NCI-H526 (cell line): ENCODE results near the gene PCDHA7.
A peak's percentile ranks its signal among the peaks of the same experiment; 100 is the strongest.
"Not testable (repeated sequence)": the region's sequence is repeated elsewhere in the genome, so short reads cannot be mapped to it uniquely, and the experiment has no call there.

Experiments
- DNase-seq, 2 experiments: peaks; one replicate each; lab custom pipeline; 2025; lab: John Stamatoyannopoulos, UW

PCDHA7 gene

DNA sequence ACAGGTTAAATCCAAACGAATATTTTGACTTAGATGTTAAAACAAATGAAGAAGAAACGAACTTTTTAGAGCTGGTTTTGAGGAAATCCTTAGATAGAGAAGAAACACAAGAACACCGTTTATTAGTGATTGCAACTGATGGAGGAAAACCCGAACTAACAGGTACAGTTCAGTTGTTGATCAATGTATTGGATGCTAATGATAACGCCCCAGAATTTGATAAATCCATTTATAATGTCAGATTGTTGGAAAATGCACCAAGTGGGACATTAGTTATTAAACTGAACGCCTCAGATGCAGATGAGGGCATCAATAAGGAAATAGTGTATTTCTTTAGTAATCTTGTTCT is 11.8 kb upstream of the PCDHA7 start:
- DNase-seq: no peak

DNA sequence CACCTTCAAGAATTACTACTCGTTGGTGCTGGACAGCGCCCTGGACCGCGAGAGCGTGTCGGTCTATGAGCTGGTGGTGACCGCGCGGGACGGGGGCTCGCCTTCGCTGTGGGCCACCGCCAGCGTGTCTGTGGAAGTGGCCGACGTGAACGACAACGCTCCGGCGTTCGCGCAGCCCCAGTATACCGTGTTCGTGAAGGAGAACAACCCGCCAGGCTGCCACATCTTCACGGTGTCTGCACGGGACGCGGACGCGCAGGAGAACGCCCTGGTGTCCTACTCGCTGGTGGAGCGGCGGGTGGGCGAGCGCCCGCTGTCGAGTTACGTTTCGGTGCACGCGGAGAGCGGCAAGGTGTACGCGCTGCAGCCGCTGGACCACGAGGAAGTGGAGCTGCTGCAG is 11.1 kb upstream of the PCDHA7 start:
- DNase-seq: not testable (repeated sequence)

DNA sequence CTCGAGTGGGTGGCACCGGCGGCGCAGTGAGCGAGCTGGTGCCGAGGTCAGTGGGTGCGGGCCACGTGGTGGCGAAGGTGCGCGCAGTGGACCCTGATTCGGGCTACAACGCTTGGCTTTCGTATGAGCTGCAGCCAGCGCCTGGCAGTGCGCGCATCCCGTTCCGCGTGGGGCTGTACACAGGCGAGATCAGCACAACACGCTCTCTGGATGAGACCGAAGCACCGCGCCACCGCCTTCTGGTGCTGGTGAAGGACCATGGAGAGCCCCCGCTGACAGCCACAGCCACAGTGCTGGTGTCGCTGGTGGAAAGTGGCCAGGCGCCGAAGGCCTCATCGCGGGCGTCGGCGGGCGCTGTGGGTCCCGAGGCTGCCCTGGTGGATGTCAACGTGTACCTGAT is 10.6 kb upstream of the PCDHA7 start:
- no peak for DNase-seq

DNA sequence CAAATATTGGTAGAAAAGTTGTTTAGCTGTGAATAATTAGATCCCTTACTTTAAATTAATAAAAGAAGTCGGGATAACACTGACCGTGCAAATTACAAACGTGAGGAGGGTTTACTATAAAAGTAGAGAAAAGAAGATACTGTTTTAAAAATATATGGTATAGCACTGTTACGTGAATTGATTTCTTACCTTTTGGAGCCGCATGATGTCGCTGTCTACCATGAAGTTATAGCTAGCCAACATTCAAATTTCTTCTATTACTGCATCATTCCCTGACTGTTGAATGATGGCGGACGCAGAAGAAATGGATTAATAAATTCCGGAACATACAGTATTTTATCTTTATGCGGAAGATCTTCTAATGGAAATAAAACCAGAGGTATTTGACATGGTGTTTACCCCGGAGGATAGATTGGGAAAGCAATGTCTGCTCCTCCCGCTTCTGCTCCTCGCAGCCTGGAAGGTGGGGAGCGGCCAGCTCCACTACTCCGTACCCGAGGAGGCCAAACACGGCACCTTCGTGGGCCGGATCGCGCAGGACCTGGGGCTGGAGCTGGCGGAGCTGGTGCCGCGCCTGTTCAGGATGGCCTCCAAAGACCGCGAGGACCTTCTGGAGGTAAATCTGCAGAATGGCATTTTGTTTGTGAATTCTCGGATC is 6.2 kb upstream of the PCDHA7 start, which contains the start of gene PCDHA6:
PCDHA6 (plus strand) TSS at position 257 of the 658 bp plus-strand sequence; CDS start at position 389, 132 bp downstream.
- DNase-seq: no peak

DNA sequence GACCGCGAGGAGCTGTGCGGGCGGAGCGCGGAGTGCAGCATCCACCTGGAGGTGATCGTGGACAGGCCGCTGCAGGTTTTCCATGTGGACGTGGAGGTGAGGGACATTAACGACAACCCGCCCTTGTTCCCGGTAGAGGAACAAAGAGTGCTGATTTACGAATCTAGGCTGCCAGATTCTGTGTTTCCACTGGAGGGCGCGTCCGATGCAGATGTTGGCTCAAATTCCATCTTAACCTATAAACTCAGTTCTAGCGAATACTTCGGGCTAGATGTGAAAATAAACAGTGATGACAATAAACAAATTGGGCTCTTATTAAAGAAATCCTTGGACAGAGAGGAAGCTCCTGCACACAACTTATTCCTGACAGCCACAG is 5.7 kb upstream of the PCDHA7 start:
- DNase-seq: no peak

DNA sequence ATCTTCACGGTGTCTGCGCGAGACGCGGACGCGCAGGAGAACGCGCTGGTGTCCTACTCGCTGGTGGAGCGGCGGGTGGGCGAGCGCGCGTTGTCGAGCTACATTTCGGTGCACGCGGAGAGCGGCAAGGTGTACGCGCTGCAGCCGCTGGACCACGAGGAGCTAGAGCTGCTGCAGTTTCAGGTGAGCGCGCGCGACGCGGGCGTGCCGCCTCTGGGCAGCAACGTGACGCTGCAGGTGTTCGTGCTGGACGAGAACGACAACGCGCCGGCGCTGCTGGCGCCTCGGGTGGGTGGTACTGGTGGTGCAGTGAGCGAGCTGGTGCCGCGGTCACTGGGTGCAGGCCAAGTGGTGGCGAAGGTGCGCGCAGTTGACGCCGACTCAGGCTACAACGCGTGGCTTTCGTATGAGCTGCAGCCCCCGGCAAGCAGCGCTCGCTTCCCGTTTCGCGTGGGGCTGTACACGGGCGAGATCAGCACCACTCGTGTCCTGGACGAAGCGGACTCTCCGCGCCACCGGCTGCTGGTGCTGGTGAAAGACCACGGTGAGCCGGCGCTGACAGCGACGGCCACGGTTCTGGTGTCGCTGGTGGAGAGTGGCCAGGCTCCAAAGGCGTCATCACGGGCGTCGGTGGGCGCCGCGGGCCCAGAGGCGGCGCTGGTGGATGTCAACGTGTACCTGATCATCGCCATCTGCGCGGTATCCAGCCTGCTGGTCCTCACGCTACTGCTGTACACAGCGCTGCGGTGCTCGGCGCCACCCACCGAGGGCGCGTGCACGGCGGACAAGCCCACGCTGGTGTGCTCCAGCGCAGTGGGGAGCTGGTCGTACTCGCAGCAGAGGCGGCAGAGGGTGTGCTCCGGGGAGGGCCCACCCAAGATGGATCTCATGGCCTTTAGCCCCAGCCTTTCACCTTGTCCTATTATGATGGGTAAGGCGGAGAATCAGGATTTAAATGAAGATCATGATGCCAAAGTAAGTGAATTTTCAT is 4.3 kb upstream of the PCDHA7 start:
- DNase-seq: not testable (repeated sequence)

DNA sequence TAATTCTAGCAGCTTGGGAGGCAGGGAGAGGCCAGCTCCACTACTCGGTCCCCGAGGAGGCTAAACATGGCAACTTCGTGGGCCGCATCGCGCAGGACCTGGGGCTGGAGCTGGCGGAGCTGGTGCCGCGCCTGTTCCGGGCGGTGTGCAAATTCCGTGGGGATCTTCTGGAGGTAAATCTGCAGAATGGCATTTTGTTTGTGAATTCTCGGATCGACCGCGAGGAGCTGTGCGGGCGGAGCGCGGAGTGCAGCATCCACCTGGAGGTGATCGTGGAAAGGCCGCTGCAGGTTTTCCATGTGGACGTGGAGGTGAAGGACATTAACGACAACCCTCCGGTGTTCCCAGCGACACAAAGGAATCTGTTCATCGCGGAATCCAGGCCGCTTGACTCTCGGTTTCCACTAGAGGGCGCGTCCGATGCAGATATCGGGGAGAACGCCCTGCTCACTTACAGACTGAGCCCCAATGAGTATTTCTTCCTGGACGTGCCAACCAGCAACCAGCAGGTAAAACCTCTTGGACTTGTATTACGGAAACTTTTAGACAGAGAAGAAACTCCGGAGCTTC is 455 bp downstream of the PCDHA7 start:
- DNase-seq: not testable (repeated sequence)

DNA sequence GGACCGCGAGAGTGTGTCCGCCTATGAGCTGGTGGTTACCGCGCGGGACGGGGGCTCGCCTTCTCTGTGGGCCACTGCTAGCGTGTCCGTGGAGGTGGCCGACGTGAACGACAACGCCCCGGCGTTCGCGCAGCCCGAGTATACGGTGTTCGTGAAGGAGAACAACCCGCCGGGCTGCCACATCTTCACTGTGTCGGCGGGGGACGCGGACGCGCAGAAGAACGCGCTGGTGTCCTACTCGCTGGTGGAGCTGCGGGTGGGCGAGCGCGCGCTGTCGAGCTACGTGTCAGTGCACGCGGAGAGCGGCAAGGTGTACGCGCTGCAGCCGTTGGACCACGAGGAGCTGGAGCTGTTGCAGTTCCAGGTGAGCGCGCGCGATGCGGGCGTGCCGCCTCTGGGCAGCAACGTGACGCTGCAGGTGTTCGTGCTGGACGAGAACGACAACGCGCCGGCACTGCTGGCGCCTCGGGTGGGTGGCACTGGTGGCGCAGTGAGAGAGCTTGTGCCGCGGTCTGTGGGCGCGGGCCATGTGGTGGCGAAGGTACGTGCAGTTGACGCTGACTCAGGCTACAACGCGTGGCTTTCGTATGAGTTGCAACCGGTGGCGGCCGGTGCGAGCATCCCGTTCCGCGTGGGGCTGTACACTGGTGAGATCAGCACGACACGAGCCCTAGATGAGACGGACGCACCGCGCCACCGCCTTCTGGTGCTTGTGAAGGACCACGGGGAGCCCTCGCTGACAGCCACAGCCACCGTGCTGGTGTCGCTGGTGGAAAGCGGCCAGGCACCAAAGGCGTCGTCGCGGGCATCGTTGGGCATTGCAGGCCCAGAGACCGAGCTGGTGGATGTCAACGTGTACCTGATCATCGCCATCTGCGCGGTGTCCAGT is 1.8 kb downstream of the PCDHA7 start:
- DNase-seq: no peak

DNA sequence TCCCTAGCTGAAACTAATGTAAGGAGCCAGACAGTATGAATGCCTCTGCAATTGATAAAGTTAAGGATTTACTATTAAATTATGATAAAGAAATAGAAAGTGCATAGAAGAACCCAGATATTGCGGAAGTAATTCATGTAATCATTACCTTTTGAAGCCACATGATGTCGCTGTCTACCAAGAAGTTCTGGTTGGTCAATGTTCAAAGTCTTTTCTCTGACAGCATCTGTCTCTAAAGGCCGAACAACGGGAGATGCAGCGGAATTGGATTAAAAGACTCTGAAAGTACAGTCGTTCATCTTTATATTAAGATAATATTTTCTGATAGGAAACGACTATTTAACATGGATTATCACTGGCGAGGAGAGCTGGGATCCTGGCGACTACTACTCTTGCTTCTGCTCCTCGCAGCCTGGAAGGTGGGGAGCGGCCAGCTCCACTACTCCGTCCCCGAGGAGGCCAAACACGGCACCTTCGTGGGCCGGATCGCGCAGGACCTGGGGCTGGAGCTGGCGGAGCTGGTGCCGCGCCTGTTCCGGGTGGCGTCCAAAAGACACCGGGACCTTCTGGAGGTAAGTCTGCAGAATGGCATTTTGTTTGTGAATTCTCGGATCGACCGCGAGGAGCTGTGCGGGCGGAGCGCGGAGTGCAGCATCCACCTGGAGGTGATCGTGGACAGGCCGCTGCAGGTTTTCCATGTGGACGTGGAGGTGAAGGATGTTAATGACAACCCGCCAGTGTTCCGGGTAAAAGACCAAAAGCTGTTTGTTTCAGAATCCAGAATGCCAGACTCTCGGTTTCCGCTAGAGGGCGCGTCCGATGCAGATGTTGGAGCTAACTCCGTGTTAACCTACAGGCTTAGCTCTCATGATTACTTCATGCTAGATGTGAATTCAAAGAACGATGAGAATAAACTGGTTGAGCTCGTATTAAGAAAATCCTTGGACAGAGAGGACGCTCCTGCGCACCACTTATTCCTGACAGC is 7.2 kb downstream of the PCDHA7 start, which contains the start of gene PCDHA8:
PCDHA8 (plus strand) TSS at position 210 of the 985 bp plus-strand sequence; CDS start at position 345, 135 bp downstream.
- peak; percentile 3 to 41 for DNase-seq

DNA sequence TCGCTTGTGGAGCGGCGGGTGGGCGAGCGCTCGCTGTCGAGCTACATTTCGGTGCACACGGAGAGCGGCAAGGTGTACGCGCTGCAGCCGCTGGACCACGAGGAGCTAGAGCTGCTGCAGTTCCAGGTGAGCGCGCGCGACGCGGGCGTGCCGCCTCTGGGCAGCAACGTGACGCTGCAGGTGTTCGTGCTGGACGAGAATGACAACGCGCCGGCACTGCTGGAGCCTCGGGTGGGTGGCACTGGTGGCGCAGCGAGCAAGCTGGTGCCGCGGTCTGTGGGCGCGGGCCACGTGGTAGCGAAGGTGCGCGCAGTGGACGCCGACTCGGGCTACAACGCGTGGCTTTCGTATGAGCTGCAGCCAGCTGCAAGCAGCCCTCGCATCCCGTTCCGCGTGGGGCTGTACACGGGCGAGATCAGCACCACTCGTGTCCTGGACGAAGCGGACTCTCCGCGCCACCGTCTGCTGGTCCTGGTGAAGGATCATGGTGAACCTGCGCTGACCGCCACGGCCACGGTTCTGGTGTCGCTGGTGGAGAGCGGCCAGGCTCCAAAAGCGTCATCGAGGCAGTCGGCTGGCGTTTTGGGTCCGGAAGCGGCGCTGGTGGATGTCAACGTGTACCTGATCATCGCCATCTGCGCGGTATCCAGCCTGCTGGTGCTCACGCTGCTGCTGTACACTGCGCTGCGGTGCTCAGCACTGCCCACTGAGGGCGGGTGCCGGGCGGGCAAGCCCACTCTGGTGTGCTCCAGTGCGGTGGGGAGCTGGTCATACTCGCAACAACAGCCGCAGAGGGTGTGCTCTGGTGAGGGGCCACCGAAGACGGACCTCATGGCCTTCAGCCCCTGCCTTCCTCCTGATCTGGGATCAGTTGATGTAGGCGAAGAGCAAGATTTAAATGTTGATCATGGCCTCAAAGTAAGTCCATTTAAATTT is 9.0 kb downstream of the PCDHA7 start:
- DNase-seq: no peak

DNA sequence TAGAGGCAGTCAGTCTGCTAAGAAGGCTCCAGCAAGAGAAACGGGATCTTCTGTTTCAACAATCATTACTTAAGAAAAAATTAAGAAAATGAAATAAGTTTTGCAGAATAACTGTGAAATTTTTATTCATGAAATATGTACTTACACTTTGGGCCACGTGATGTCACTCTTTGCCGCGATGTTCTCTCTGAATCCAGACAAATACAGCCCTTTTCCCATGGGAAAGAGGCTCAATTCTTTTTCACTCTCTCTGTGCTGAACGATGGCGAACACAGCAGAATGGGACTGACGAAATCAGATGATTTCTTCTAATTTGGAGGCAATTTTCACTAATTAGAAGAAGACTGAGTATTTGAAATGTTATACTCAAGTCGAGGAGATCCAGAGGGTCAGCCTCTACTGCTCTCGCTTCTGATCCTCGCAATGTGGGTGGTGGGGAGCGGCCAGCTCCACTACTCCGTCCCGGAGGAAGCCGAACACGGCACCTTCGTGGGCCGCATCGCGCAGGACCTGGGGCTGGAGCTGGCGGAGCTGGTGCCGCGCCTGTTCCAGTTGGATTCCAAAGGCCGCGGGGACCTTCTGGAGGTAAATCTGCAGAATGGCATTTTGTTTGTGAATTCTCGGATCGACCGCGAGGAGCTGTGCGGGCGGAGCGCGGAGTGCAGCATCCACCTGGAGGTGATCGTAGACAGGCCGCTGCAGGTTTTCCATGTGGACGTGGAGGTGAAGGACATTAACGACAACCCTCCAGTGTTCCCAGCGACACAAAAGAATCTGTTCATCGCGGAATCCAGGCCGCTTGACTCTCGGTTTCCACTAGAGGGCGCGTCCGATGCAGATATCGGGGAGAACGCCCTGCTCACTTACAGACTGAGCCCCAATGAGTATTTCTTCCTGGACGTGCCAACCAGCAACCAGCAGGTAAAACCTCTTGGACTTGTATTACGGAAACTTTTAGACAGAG is 14.4 kb downstream of the PCDHA7 start, which contains the start of gene PCDHA9:
PCDHA9 (plus strand) TSS at position 244 of the 964 bp plus-strand sequence; CDS start at position 358, 114 bp downstream.
- DNase-seq: not testable (repeated sequence)

DNA sequence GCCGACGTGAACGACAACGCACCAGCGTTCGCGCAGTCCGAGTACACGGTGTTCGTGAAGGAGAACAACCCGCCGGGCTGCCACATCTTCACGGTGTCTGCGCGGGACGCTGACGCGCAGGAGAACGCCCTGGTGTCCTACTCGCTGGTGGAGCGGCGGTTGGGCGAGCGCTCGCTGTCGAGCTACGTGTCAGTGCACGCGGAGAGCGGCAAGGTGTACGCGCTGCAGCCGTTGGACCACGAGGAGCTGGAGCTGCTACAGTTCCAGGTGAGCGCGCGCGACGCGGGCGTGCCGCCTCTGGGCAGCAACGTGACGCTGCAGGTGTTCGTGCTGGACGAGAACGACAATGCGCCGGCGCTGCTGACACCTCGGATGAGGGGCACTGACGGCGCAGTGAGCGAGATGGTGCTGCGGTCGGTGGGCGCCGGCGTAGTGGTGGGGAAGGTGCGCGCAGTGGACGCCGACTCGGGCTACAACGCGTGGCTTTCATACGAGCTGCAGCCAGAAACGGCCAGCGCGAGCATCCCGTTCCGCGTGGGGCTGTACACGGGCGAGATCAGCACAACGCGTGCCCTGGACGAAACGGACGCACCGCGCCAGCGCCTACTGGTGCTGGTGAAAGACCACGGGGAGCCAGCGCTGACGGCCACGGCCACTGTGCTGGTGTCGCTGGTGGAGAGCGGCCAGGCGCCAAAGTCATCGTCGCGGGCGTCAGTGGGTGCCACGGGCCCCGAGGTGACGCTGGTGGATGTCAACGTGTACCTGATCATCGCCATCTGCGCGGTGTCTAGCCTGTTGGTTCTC is 16.0 kb downstream of the PCDHA7 start:
- not testable (repeated sequence) for DNase-seq

DNA sequence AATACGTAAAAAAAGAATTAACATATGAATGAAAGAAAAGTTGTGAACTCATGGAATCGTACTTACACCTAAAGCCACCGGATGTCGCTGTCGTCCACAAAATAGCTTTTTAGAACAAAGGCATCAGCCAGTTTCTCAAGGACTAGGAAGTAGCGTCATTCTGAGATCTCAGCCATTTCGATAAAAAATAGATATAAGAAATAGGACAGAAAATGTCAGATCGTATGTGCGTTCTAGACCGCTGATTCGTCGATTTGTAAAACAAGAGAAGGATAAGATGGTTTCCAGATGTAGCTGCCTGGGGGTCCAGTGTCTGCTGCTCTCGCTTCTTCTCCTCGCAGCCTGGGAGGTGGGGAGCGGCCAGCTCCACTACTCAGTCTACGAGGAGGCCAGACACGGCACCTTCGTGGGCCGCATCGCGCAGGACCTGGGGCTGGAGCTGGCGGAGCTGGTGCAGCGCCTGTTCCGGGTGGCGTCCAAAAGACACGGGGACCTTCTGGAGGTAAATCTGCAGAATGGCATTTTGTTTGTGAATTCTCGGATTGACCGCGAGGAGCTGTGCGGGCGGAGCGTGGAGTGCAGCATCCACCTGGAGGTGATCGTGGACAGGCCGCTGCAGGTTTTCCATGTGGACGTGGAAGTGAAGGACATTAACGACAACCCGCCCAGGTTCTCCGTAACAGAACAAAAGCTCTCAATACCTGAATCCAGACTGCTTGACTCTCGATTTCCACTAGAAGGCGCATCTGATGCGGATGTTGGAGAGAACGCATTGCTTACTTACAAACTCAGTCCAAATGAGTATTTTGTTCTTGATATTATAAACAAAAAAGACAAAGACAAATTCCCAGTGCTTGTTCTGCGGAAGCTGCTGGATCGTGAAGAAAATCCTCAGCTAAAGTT is 22.0 kb downstream of the PCDHA7 start, which contains the start of gene PCDHA10:
PCDHA10 (plus strand) TSS at position 126 of the 903 bp plus-strand sequence; CDS start at position 278, 152 bp downstream.
- peak; percentile 11 to 52 for DNase-seq

DNA sequence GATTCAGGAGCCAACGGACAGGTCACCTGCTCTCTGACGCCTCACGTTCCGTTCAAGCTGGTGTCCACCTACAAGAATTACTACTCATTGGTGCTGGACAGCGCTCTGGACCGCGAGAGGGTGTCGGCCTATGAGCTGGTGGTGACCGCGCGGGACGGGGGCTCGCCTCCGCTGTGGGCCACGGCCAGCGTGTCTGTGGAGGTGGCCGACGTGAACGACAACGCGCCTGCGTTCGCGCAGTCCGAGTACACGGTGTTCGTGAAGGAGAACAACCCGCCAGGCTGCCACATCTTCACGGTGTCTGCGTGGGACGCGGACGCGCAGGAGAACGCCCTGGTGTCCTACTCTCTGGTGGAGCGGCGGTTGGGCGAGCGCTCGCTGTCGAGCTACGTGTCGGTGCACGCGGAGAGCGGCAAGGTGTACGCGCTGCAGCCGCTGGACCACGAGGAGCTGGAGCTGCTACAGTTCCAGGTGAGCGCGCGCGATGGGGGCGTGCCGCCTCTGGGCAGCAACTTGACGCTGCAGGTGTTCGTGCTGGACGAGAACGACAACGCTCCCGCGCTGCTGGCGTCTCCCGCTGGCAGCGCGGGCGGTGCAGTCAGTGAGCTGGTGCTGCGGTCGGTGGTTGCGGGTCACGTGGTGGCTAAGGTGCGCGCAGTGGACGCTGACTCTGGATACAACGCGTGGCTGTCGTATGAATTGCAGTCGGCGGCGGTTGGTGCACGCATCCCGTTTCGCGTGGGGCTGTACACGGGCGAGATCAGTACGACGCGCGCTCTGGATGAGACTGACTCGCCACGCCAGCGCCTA is 23.3 kb downstream of the PCDHA7 start:
- no peak for DNase-seq

DNA sequence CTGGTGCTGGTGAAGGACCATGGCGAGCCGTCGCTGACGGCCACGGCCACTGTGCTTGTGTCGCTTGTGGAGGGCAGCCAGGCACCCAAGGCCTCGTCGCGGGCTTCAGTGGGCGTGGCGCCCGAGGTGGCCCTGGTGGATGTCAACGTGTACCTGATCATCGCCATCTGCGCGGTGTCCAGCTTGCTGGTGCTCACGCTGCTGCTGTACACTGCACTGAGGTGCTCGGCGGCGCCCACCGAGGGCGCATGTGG is 23.8 kb downstream of the PCDHA7 start:
- no peak for DNase-seq
